Non-pigmented ciliary epithelial cell (primary cell): ENCODE measurements around the gene AFDN.
"Not testable (repeated sequence)": the region's sequence is repeated elsewhere in the genome, so short reads cannot be mapped to it uniquely, and the experiment has no call there.

ENCODE experiments used
- DNase-seq: peaks from one replicate; pipeline ENCODE4 v3.0.0-alpha.2; 2010; ENCODE audit warnings: low read depth

Gene AFDN

GRCh38 chr6:168000198-168001028 lies 173.7 kb downstream of the AFDN start:
- no peak for DNase-seq

- DNase-seq: no peak
Observed at GRCh38 chr6:168001029-168001332, 174.3 kb downstream of the AFDN start.

GRCh38 chr6:168001514-168001913 lies 174.8 kb downstream of the AFDN start:
- not testable (repeated sequence) for DNase-seq

- no peak for DNase-seq
Observed at GRCh38 chr6:168002804-168003203, 176.1 kb downstream of the AFDN start.

GRCh38 chr6:168004023-168004422 lies 177.3 kb downstream of the AFDN start:
- no peak for DNase-seq

- no peak for DNase-seq
Observed at GRCh38 chr6:168004945-168005344, 178.2 kb downstream of the AFDN start.

- DNase-seq: no peak
Observed at GRCh38 chr6:168005796-168006195, 179.1 kb downstream of the AFDN start.

GRCh38 chr6:168007592-168008338 lies 181.1 kb downstream of the AFDN start:
- peak; percentile 100 for DNase-seq

- DNase-seq: no peak
Observed at GRCh38 chr6:168009331-168009730, 182.6 kb downstream of the AFDN start.

- DNase-seq: no peak
Observed at GRCh38 chr6:168011291-168011690, 184.6 kb downstream of the AFDN start.

GRCh38 chr6:168012431-168013249 lies 185.9 kb downstream of the AFDN start:
- DNase-seq: no peak

- no peak for DNase-seq
Observed at GRCh38 chr6:168013250-168013915, 186.7 kb downstream of the AFDN start.

- no peak for DNase-seq
Observed at GRCh38 chr6:168014428-168014827, 187.7 kb downstream of the AFDN start.

GRCh38 chr6:168015009-168015408 lies 188.3 kb downstream of the AFDN start:
- no peak for DNase-seq

GRCh38 chr6:168015482-168016175 lies 188.9 kb downstream of the AFDN start:
- DNase-seq: no peak

- DNase-seq: no peak
Observed at GRCh38 chr6:168016176-168016620, 189.5 kb downstream of the AFDN start.

GRCh38 chr6:168016721-168017525 lies 190.2 kb downstream of the AFDN start:
- no peak for DNase-seq

GRCh38 chr6:168017629-168018028 lies 190.9 kb downstream of the AFDN start:
- no peak for DNase-seq

- no peak for DNase-seq
Observed at GRCh38 chr6:168018664-168019063, 192.0 kb downstream of the AFDN start.

GRCh38 chr6:168020242-168020641 lies 193.5 kb downstream of the AFDN start:
- DNase-seq: no peak

GRCh38 chr6:168021581-168021980 lies 194.9 kb downstream of the AFDN start:
- DNase-seq: no peak
